Measurements from ENCODE around the gene ATP2B1.

Gene ATP2B1

DNA sequence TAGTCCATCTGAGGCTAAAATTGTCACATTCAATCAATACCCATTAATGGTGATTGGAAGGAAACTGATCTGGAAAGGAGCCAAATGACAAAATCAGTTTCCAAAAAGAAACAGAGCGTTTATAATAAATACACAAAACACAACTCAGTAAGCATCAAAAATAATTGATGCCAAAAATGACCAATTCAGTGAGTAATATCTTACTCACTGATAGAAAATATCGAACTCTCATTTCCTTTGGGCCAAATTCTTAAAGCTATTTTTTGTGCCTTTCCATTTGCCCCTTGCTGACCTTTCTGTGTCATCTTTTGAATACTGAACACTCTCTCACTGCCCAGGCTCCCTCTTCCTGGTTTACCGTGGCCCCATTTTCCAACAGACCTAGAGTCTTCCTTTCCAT is 22.5 kb upstream of the ATP2B1 start:
- Histone ChIP-seq H3K9me2 (ENCODE audit: low read depth, low read length) (no peaks in the 10 kb centered on the region), H3K27me3 (ENCODE audit: insufficient read depth, low read length) (no peaks in the 10 kb centered on the region), H3K27ac (ENCODE audit: low read depth, low read length, poor library complexity, severe bottlenecking) (no peak overlapping the region), H3K36me3 (ENCODE audit: insufficient read depth, low read length) (peaks cover 8% of the 10 kb centered on the region; the same call in 1 of the 2 replicates), H3K9ac (ENCODE audit: low read length) (peak overlapping the region; percentile 41; the same call in 1 of the 2 replicates), H4K20me1 (ENCODE audit: insufficient read depth, low read length) (no peaks in the 10 kb centered on the region), H3K79me2 (ENCODE audit: insufficient read depth, low read length) (no peaks in the 10 kb centered on the region), H3F3A (ENCODE audit: insufficient read depth, low read length) (no peaks in the 10 kb centered on the region), H2AFZ (ENCODE audit: low read length) (peak overlapping the region; percentile 100), H3K9me3 (ENCODE audit: low read length) (peaks cover 9% of the 10 kb centered on the region; the same call in 1 of the 2 replicates), H3K4me2 (ENCODE audit: low read length) (no peak overlapping the region), H3K4me1 (ENCODE audit: insufficient read depth, low read length, severe bottlenecking) (peaks cover 27% of the 10 kb centered on the region), H3K4me3 (ENCODE audit: low read depth, low read length, poor library complexity, severe bottlenecking) (no peak overlapping the region)
- no peak for TF ChIP-seq EZH2 (IDR thresholded peaks at IDR 0.05; ENCODE audit: borderline replicate concordance, low read length)
- TF ChIP-seq, protein P1, sequence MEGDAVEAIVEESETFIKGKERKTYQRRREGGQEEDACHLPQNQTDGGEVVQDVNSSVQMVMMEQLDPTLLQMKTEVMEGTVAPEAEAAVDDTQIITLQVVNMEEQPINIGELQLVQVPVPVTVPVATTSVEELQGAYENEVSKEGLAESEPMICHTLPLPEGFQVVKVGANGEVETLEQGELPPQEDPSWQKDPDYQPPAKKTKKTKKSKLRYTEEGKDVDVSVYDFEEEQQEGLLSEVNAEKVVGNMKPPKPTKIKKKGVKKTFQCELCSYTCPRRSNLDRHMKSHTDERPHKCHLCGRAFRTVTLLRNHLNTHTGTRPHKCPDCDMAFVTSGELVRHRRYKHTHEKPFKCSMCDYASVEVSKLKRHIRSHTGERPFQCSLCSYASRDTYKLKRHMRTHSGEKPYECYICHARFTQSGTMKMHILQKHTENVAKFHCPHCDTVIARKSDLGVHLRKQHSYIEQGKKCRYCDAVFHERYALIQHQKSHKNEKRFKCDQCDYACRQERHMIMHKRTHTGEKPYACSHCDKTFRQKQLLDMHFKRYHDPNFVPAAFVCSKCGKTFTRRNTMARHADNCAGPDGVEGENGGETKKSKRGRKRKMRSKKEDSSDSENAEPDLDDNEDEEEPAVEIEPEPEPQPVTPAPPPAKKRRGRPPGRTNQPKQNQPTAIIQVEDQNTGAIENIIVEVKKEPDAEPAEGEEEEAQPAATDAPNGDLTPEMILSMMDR (IDR thresholded peaks at IDR 0.05; ENCODE audit: low read length) = no peak

DNA sequence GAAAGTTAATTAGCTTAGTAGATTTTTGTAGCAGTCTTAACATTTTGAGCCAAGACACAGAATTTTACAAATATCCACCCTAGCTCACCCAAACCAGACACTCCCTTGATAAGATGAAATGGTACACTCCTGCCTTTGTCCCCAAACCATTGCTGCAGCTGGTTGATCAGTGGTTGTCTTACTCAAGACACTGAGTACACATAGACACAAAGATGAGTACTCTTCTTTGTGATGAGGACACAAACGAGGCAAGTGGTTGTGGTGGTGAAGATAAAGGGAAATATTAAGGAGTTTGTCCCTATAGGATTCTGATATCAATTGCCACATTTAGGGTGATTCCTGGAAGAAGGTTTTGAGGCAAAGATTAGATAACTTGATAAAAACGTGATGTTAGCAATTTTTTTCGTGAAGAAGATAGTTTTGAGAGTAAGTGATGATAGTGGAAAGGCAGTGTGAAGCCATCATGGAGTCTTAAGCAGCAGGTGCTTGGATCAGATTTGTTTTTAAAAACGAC is 21.4 kb upstream of the ATP2B1 start:
- H3K79me2 ChIP-seq (ENCODE audit: insufficient read depth, low read length) = no peaks in the 10 kb centered on the region
- H3K9me2 ChIP-seq (ENCODE audit: low read depth, low read length) = no peaks in the 10 kb centered on the region
- no peak overlapping the region for H3K4me2 ChIP-seq (ENCODE audit: low read length)
- H4K20me1 ChIP-seq (ENCODE audit: insufficient read depth, low read length) = no peaks in the 10 kb centered on the region
- no peaks in the 10 kb centered on the region for H3F3A ChIP-seq (ENCODE audit: insufficient read depth, low read length)
- H3K9ac ChIP-seq (ENCODE audit: low read length) = no peak overlapping the region
- TF ChIP-seq EZH2 (IDR thresholded peaks at IDR 0.05; ENCODE audit: borderline replicate concordance, low read length) = no peak
- TF ChIP-seq, protein P1 (IDR thresholded peaks at IDR 0.05; ENCODE audit: low read length) = no peak
- peaks cover 26% of the 10 kb centered on the region for H3K4me1 ChIP-seq (ENCODE audit: insufficient read depth, low read length, severe bottlenecking)
- H3K36me3 ChIP-seq (ENCODE audit: insufficient read depth, low read length) = peaks cover 8% of the 10 kb centered on the region; the same call in 1 of the 2 replicates
- H3K9me3 ChIP-seq (ENCODE audit: low read length) = peaks cover 8% of the 10 kb centered on the region; the same call in 1 of the 2 replicates
- H3K27me3 ChIP-seq (ENCODE audit: insufficient read depth, low read length) = no peaks in the 10 kb centered on the region
- peak overlapping the region; percentile 28; the same call in 1 of the 2 replicates for H2AFZ ChIP-seq (ENCODE audit: low read length)
- H3K4me3 ChIP-seq (ENCODE audit: low read depth, low read length, poor library complexity, severe bottlenecking) = no peak overlapping the region
- H3K27ac ChIP-seq (ENCODE audit: low read depth, low read length, poor library complexity, severe bottlenecking) = no peak overlapping the region

DNA sequence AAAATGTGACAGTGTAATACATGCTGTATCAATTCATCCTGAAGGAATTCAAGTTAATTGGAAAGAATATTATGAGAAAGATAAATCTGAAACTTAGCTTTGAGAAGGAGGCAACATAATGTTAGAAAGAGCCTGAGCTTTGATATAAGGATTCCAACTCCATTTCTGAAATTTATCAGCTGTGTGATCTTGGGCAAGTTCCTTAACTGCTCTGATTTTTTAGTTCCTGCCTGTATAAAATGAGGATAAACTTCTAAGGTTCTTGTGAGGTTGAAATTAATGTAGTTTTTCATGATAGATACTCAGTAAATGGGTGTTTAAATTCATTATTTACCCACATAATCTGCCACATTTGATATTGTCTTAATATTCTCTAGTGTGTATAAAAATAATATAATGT is 14.6 kb upstream of the ATP2B1 start:
- Histone ChIP-seq H3K4me1 (ENCODE audit: insufficient read depth, low read length, severe bottlenecking) (peaks cover 15% of the 10 kb centered on the region), H3F3A (ENCODE audit: insufficient read depth, low read length) (no peaks in the 10 kb centered on the region), H2AFZ (ENCODE audit: low read length) (no peak overlapping the region), H3K4me2 (ENCODE audit: low read length) (no peak overlapping the region), H3K36me3 (ENCODE audit: insufficient read depth, low read length) (no peaks in the 10 kb centered on the region; the same call in 1 of the 2 replicates), H3K9me3 (ENCODE audit: low read length) (no peaks in the 10 kb centered on the region), H3K27me3 (ENCODE audit: insufficient read depth, low read length) (no peaks in the 10 kb centered on the region), H3K9me2 (ENCODE audit: low read depth, low read length) (no peaks in the 10 kb centered on the region), H3K79me2 (ENCODE audit: insufficient read depth, low read length) (no peaks in the 10 kb centered on the region), H3K4me3 (ENCODE audit: low read depth, low read length, poor library complexity, severe bottlenecking) (no peak overlapping the region), H4K20me1 (ENCODE audit: insufficient read depth, low read length) (no peaks in the 10 kb centered on the region), H3K9ac (ENCODE audit: low read length) (no peak overlapping the region), H3K27ac (ENCODE audit: low read depth, low read length, poor library complexity, severe bottlenecking) (no peak overlapping the region)
- TF ChIP-seq, protein P1 (IDR thresholded peaks at IDR 0.05; ENCODE audit: low read length) = no peak
- no peak for TF ChIP-seq EZH2 (IDR thresholded peaks at IDR 0.05; ENCODE audit: borderline replicate concordance, low read length)

Measured in OCI-LY1 (cell line).